Mucosa of descending colon (tissue), 3 donors: ENCODE data around the gene PRR11. TPM values are rescaled to one million over a fixed set of nuclear protein-coding genes. Genes with fewer than 3 reads are reported as not detected.

Experiments used
- ATAC-seq: fragments of 200-7000 bp; cut with Tn5 transposase; one replicate; pipeline ENCODE4 v1.9.1; 2020; ENCODE audit warnings: mild to moderate bottlenecking, moderate library complexity
- DNase-seq, 3 donors: peaks; one replicate each; pipeline ENCODE4 v3.0.0-alpha.2; 2020
- H3K36me3 ChIP-seq: fragments of 200-600 bp; one replicate; pipeline ENCODE4 v1.8.0; 2021; ENCODE audit warnings: low read depth, mild to moderate bottlenecking
- H3K4me1 ChIP-seq: fragments of 200-600 bp; one replicate; pipeline ENCODE4 v1.8.0; 2021; ENCODE audit warnings: low read depth, mild to moderate bottlenecking
- H3K4me3 ChIP-seq: fragments of 200-600 bp; one replicate; pipeline ENCODE4 v1.8.0; 2021; ENCODE audit warnings: mild to moderate bottlenecking
- H3K9me3 ChIP-seq: fragments of 200-600 bp; one replicate; pipeline ENCODE4 v1.8.0; 2021; ENCODE audit warnings: mild to moderate bottlenecking
- intact Hi-C, 2 donors: fragments of 100-400 bp; cut with DNase I in 1 of 2; cut with micrococcal nuclease in 1 of 2; formaldehyde crosslinking; loops; one replicate each; pipeline versions ENCODE4 v1.11.0 to v1.11.1; 2022; cut with DNase I, micrococcal nuclease
- total RNA-seq, 3 donors: library from RNA; stranded (reverse); fragmentation: NEBNext Ultra II Directional in 2 of 3; extraction: Animal tissue kit (Norgen Biotek cat#: 25700) in 2 of 3; gene quantifications; one replicate each; pipeline versions ENCODE4 v1.2.1 to v1.2.4, GENCODE V29; 2021 to 2023
- TF ChIP-seq, protein P1 (sequence below): fragments of 200-600 bp; IDR thresholded peaks from one replicate; pipeline ENCODE4 v1.8.0; 2022; ENCODE audit warnings: antibody characterized with exemption, mild to moderate bottlenecking
- donor health status: DM: no; HTN: no; CAD: no; lungs with moderate emphysema.
- donor health status: DM: no; HTN: no; CAD: no.
- donor health status: DM: no; HTN: yes; CAD: no.

Gene PRR11
- total RNA-seq, 3 donors from 2014 or later, result 2.0 to 17.3 (median 3.5) TPM

DNA sequence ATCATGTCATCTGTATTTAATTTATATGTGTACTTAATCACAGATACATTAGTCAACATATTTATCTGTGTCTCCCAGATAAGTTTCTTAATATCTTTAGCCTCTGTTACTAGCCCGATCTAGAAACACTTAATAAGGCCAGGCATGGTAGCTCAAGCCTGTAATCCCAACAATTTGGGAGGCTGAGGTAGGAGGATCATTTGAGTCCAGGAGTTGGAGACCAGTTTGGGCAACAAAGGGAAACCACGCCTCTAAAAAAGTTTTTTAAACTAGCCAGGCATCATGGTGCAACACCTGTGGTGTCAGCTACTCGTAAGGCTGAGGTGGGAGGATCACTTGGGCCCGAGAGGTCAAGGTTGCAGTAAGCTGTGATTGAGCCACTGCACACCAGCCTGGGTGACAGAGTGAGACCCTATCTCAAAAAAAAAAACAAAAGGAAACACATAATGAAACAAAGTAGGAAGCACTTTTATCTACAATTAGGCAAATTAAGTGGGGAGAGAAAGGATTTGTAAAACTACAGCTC, 9.9 kb upstream of the PRR11 start:
- Histone ChIP-seq H3K36me3 (no peaks in the 10 kb centered on the region), H3K4me3 (no peak overlapping the region), H3K9me3 (no peaks in the 10 kb centered on the region), H3K4me1 (no peaks in the 10 kb centered on the region)
- TF ChIP-seq, protein P1, sequence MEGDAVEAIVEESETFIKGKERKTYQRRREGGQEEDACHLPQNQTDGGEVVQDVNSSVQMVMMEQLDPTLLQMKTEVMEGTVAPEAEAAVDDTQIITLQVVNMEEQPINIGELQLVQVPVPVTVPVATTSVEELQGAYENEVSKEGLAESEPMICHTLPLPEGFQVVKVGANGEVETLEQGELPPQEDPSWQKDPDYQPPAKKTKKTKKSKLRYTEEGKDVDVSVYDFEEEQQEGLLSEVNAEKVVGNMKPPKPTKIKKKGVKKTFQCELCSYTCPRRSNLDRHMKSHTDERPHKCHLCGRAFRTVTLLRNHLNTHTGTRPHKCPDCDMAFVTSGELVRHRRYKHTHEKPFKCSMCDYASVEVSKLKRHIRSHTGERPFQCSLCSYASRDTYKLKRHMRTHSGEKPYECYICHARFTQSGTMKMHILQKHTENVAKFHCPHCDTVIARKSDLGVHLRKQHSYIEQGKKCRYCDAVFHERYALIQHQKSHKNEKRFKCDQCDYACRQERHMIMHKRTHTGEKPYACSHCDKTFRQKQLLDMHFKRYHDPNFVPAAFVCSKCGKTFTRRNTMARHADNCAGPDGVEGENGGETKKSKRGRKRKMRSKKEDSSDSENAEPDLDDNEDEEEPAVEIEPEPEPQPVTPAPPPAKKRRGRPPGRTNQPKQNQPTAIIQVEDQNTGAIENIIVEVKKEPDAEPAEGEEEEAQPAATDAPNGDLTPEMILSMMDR, result no peak
- intact Hi-C loops, result no loop called here
- no peak for ATAC-seq
- DNase-seq, result no peak

DNA sequence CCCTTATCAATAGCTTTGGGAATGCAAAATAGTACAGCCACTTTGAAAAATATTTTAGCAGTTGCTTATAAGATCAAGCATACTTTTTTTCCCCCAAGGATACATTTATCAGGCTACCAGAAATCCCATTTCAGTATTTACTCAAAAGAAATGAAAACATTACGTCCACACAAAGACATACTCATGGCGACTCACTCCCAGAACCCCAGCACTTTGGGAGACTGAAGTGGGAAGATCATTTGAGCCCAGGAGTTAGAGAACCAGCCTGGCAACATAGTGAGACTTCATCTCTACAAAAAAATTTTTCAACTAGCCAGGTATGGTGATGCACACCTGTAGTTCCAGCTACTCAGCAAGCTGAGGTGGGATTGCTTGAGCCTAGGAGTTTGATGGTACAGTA, 6.5 kb upstream of the PRR11 start:
- Histone ChIP-seq H3K4me1 (no peaks in the 10 kb centered on the region), H3K4me3 (no peak overlapping the region), H3K36me3 (no peaks in the 10 kb centered on the region), H3K9me3 (no peaks in the 10 kb centered on the region)
- DNase-seq (no peak), ATAC-seq (no peak)
- TF ChIP-seq, protein P1, result no peak
- intact Hi-C loops, result no loop called here

DNA sequence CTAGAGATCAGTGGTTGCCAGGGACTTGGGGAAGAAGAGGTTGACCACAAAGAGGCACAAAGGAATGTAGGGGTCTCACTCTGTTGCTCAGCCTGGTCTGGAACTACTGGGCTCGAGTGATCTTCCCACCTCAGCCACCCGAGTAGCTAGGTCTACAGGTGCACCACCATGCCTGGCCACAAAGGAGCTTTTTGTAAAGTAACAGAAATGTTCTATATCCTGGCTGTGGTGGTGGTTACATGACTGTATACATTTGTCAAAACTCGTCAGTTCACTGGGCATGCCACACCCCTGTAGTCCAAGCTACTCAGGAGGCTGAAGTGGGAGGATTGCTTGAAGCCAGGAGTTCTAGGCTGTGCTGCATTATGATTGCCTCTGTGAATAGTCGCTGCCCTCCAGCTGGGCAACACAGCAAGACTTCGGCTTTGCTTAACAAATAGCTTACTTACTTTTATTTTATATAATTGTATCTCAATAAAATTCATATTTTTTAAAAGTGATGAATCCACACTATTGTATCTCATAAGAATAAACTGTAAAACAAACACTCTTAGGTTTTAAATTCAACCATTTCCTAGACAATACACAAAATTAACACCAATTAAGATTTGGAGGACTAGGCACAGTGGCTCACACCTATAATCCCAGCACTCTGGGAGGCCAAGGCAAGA, 5.6 kb upstream of the PRR11 start:
- Histone ChIP-seq H3K36me3 (no peaks in the 10 kb centered on the region), H3K4me3 (no peak overlapping the region), H3K9me3 (no peaks in the 10 kb centered on the region), H3K4me1 (no peaks in the 10 kb centered on the region)
- TF ChIP-seq, protein P1, result no peak
- DNase-seq (no peak), ATAC-seq (no peak)
- intact Hi-C loops, result no loop called here

DNA sequence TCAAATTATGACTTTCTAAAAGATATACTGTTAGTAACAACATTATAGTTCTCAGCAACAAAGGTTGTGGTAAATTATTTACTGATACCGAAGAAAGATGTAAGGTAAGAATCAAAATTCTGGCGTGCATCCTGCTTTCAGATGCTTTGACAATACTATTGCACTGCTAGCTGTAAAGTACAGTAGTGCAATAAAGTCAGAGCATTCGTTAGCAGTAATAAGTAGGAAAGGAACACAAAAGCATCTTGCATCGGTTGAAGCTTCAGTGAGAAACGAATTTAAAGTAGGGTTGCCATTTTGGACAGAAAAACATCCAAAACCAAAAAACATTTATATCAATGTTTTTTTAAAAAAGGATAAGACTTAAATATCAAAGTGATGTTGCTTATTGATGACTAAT, 4.5 kb upstream of the PRR11 start:
- TF ChIP-seq, protein P1, result no peak
- H3K36me3 ChIP-seq, result peaks cover 6% of the 10 kb centered on the region
- no peak for ATAC-seq
- no peak overlapping the region for H3K4me3 ChIP-seq
- H3K9me3 ChIP-seq, result no peaks in the 10 kb centered on the region
- DNase-seq, result no peak
- H3K4me1 ChIP-seq, result peaks cover 7% of the 10 kb centered on the region
- intact Hi-C loops, result no loop called here

DNA sequence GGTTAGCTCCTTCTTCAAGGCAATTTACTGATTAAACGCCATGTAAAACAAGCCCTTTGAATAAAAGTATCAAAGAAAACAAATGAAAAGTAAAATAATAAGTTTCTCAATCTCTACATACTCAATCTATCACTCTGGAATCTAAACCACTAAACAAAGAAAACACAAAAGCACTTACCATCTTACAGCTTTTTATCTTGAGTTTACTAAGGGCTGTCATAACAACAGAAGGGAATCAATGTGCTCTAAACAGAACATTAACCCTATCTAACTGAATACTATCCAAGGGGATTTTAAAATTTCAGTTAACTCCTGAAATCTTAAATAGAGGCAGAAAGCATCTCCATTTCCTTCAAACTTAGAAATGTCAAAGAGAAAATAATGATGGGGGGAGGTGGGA, 4.0 kb upstream of the PRR11 start:
- no peak for DNase-seq
- Histone ChIP-seq H3K9me3 (no peaks in the 10 kb centered on the region), H3K4me1 (peaks cover 9% of the 10 kb centered on the region), H3K36me3 (peaks cover 6% of the 10 kb centered on the region), H3K4me3 (no peak overlapping the region)
- intact Hi-C loops, result no loop called here
- no peak for ATAC-seq
- TF ChIP-seq, protein P1, result no peak
